Measurements from ENCODE around the gene ZBED1.
A peak's percentile ranks its signal among the peaks of the same experiment; 100 is the strongest.

The ZBED1 gene

GRCh38 chrX:2500803-2501558 lies at the start of gene ZBED1, which contains the start of gene DHRSX:
Gene ZBED1, minus strand, starts transcription at chrX:2500976. Its CDS starts 10,257 bp downstream, at chrX:2490719.
Gene DHRSX, minus strand, starts transcription at chrX:2500976. Its CDS starts 51 bp downstream, at chrX:2500925.
- no peak for TF ChIP-seq CTCF (IDR thresholded peaks at IDR 0.05)
- peak; percentile 72 for DNase-seq (ENCODE audit: low spot score)
- Histone ChIP-seq H3K27ac (peak within 1 kb of the TSS; percentile 92 to 93), H3K4me3 (peak within 1 kb of the TSS; percentile 97)

- Histone ChIP-seq H3K4me3 (no peak overlapping the region), H3K27ac (no peak overlapping the region)
- no peak for DNase-seq (ENCODE audit: low spot score)
- no peak for TF ChIP-seq CTCF (IDR thresholded peaks at IDR 0.05)
Measured at GRCh38 chrX:2549876-2550275, 49.1 kb upstream of the ZBED1 start.

GRCh38 chrX:2548711-2549423 lies 48.1 kb upstream of the ZBED1 start:
- TF ChIP-seq CTCF (IDR thresholded peaks at IDR 0.05): no peak
- H3K4me3 ChIP-seq: no peak overlapping the region
- H3K27ac ChIP-seq: no peak overlapping the region
- no peak for DNase-seq (ENCODE audit: low spot score)

GRCh38 chrX:2547736-2548135 lies 47.0 kb upstream of the ZBED1 start:
- no peak overlapping the region for H3K4me3 ChIP-seq

GRCh38 chrX:2546496-2546895 lies 45.7 kb upstream of the ZBED1 start:
- no peak for DNase-seq (ENCODE audit: low spot score)
- Histone ChIP-seq H3K4me3 (no peak overlapping the region), H3K27ac (no peak overlapping the region)
- TF ChIP-seq CTCF (IDR thresholded peaks at IDR 0.05): no peak

More at GRCh38 chrX:2547736-2548135, 47.0 kb upstream of the ZBED1 start:
- no peak for DNase-seq (ENCODE audit: low spot score)
- TF ChIP-seq CTCF (IDR thresholded peaks at IDR 0.05): no peak
- H3K27ac ChIP-seq: no peak overlapping the region

GRCh38 chrX:2545144-2545543 lies 44.4 kb upstream of the ZBED1 start:
- no peak overlapping the region for H3K4me3 ChIP-seq
- no peak for DNase-seq (ENCODE audit: low spot score)
- H3K27ac ChIP-seq: no peak overlapping the region
- TF ChIP-seq CTCF (IDR thresholded peaks at IDR 0.05): no peak
